ENCODE results near the gene ANKRD17.

- TF ChIP-seq CTCF (conservative IDR thresholded peaks at IDR 0.05; ENCODE audit: low read length), result no peak
- TF ChIP-seq EZH2phosphoT487 (IDR thresholded peaks at IDR 0.05; ENCODE audit: borderline replicate concordance), result no peak
Measured at GRCh38 chr4:73161527-73162185, 96.9 kb downstream of the ANKRD17 start.
